Neuron (in vitro differentiated cells): Measurements from ENCODE around the gene LRRC8D.
"Not testable (repeated sequence)": the region's sequence is repeated elsewhere in the genome, so short reads cannot be mapped to it uniquely, and the experiment has no call there.

Experiments
- H2AFZ ChIP-seq: one replicate; pipeline ENCODE4 v1.6.1; 2013; ENCODE audit warnings: low read depth, mild to moderate bottlenecking, inconsistent platforms, low read length, moderate library complexity
- H3K27me3 ChIP-seq: one replicate; pipeline ENCODE4 v1.6.1; 2013; ENCODE audit warnings: low read length; ENCODE audit not compliant: insufficient read depth
- H3K36me3 ChIP-seq: one replicate; pipeline ENCODE4 v1.6.1; 2013; ENCODE audit warnings: low read length; ENCODE audit not compliant: insufficient read depth
- H3K4me1 ChIP-seq: one replicate; pipeline ENCODE4 v1.6.1; 2013; ENCODE audit warnings: low read length; ENCODE audit not compliant: insufficient read depth
- H3K4me3 ChIP-seq: 2 replicates; pipeline ENCODE4 v1.5.1; 2013; ENCODE audit warnings: mild to moderate bottlenecking, low read length, moderate library complexity
- H3K9me3 ChIP-seq: one replicate; pipeline ENCODE4 v1.6.1; 2013; ENCODE audit warnings: low read length

Gene LRRC8D

DNA sequence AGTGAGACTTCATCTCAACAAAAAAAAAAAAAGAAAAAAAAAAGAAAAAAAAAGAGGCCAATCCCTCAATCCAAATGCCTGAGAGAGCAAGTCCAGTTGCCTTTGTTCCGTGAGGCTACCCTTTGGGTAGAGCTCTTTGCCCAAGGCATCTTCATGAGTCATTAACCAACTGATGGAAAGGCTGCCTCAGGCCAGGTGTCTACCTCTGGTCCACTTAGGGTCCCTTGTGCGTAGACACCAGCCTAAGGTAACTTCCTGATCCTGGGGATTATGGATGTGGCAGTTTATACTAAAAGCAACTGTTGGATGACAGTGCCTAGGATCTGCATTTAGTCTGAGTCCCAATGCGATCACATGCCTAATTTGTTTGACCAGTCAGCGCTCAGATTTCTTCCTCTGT is 153.4 kb downstream of the LRRC8D start:
- H3K27me3 ChIP-seq: no peaks in the 10 kb centered on the region

GRCh38 chr1:89974696-89975470 is 154.1 kb downstream of the LRRC8D start:
- H3K27me3 ChIP-seq: no peaks in the 10 kb centered on the region
- H3K4me1 ChIP-seq: no peaks in the 10 kb centered on the region
- no peak overlapping the region for H2AFZ ChIP-seq
- no peak overlapping the region for H3K4me3 ChIP-seq
- no peaks in the 10 kb centered on the region for H3K9me3 ChIP-seq
- no peaks in the 10 kb centered on the region for H3K36me3 ChIP-seq

More for the DNA sequence above, 153.4 kb downstream of the LRRC8D start:
- H3K36me3 ChIP-seq: no peaks in the 10 kb centered on the region
- no peak overlapping the region for H3K4me3 ChIP-seq
- no peaks in the 10 kb centered on the region for H3K9me3 ChIP-seq
- H2AFZ ChIP-seq: no peak overlapping the region
- H3K4me1 ChIP-seq: no peaks in the 10 kb centered on the region

- Histone ChIP-seq H3K9me3 (no peaks in the 10 kb centered on the region), H2AFZ (no peak overlapping the region), H3K4me3 (no peak overlapping the region), H3K36me3 (no peaks in the 10 kb centered on the region), H3K27me3 (no peaks in the 10 kb centered on the region), H3K4me1 (no peaks in the 10 kb centered on the region)
These were observed 154.8 kb downstream of the LRRC8D start for GRCh38 chr1:89975540-89976125.

GRCh38 chr1:89978755-89979154 is 157.9 kb downstream of the LRRC8D start:
- H3K4me3 ChIP-seq: no peak overlapping the region
- no peaks in the 10 kb centered on the region for H3K4me1 ChIP-seq
- no peak overlapping the region for H2AFZ ChIP-seq
- no peaks in the 10 kb centered on the region for H3K27me3 ChIP-seq
- H3K36me3 ChIP-seq: no peaks in the 10 kb centered on the region
- no peaks in the 10 kb centered on the region for H3K9me3 ChIP-seq

DNA sequence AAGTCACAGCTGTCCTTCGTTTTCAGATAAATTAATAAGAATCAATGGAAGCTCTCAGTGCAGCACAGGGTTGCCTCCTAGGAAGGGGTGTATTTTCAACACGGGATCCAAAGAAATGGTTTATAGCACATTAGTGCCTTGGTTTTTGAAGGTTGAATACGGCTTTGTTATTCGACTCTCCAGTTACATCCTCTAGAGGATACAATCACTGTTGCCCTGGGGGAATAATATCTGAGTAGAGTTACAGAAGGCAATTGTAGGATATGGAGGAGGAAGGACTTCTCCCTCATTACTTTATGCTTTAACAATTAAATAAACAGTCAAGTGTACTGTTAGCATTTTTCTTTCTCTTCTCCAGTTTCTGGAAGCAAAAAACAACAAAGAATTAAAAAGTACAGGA is 159.8 kb downstream of the LRRC8D start:
- Histone ChIP-seq H3K9me3 (no peaks in the 10 kb centered on the region), H3K4me1 (no peaks in the 10 kb centered on the region), H2AFZ (no peak overlapping the region), H3K27me3 (no peaks in the 10 kb centered on the region), H3K4me3 (no peak overlapping the region), H3K36me3 (no peaks in the 10 kb centered on the region)

GRCh38 chr1:89982846-89983245 is 162.0 kb downstream of the LRRC8D start:
- H3K36me3 ChIP-seq, H3K27me3 ChIP-seq, H3K4me3 ChIP-seq, H3K9me3 ChIP-seq, H2AFZ ChIP-seq, H3K4me1 ChIP-seq: not testable (repeated sequence)

GRCh38 chr1:89984564-89985116 is 163.8 kb downstream of the LRRC8D start:
- not testable (repeated sequence) for H3K9me3 ChIP-seq, H3K27me3 ChIP-seq, H3K4me3 ChIP-seq, H3K4me1 ChIP-seq, H2AFZ ChIP-seq, H3K36me3 ChIP-seq

DNA sequence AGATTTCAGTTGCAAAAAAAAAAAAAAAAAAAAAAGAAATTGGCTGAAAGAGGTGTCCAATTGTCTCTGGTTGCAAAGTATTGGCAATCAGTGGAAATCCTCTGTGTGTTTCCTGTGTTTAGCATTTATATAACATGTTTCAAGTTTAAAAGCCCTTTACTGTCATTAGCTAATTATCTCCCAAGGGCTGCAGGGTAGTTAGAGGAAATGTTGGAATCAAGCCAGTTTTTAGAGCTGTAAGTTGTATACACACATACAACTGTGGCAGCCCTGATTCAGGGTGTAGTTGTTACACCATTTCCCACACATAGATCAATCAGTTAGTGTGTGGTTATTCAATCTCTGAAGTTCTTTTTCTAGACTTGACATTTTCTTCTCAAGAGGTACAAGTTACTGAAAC is 165.2 kb downstream of the LRRC8D start:
- H3K27me3 ChIP-seq: no peaks in the 10 kb centered on the region
- no peaks in the 10 kb centered on the region for H3K36me3 ChIP-seq
- H2AFZ ChIP-seq: no peak overlapping the region
- H3K9me3 ChIP-seq: no peaks in the 10 kb centered on the region
- no peaks in the 10 kb centered on the region for H3K4me1 ChIP-seq
- H3K4me3 ChIP-seq: no peak overlapping the region
